UCSD-AML1 (cell line): Measurements from ENCODE around the gene CCNYL1.
"Not testable (repeated sequence)": the region's sequence is repeated elsewhere in the genome, so short reads cannot be mapped to it uniquely, and the experiment has no call there.

Source experiments
- DNase-seq: peaks from one replicate; lab custom pipeline; 2025; ENCODE audit not compliant: unreplicated experiment; lab: John Stamatoyannopoulos, UW

Gene CCNYL1

DNA sequence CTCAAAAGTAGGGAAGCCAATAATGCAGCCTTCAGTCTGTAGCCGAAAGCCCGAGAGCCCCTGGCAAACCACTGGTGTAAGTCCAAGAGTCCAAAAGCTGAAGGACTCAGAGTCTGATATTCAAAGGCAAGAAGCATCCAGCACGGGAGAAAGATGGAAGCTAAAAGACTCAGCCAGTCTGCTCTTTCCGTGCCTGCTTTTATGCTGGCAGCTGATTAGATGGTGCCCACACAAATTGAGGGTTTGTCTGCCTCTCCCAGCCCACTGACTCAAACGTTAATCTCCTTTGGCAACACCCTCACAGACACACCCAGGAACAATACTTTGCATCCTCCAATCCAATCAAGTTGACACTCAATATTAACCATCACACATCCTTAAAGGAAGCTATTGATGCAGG, 14.5 kb upstream of the CCNYL1 start:
- not testable (repeated sequence) for DNase-seq

- no peak for DNase-seq
Observed at GRCh38 chr2:207697411-207697810, 14.0 kb upstream of the CCNYL1 start.

- DNase-seq, result no peak
Observed at GRCh38 chr2:207698301-207698700, 13.1 kb upstream of the CCNYL1 start.

- no peak for DNase-seq
Observed at GRCh38 chr2:207704078-207704477, 7.4 kb upstream of the CCNYL1 start.

DNA sequence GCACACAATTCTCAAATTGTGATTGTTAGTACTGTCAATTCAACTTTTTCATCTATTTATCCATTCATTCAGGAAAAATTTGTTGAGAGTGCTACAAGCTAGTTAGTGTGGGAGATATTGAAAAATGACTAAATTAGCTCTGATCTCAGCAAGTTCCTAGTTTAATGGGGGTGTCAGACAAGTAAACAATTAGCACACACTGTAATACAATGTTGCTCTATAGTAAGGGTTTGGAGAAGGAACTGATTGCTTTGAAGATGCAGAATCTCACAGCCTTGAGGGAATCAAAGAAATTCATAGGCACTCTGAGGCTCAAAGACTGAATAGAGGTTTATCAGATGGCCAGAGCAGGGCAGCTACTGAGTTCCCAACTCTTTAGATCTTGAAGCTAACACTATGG, 6.8 kb upstream of the CCNYL1 start:
- no peak for DNase-seq

DNA sequence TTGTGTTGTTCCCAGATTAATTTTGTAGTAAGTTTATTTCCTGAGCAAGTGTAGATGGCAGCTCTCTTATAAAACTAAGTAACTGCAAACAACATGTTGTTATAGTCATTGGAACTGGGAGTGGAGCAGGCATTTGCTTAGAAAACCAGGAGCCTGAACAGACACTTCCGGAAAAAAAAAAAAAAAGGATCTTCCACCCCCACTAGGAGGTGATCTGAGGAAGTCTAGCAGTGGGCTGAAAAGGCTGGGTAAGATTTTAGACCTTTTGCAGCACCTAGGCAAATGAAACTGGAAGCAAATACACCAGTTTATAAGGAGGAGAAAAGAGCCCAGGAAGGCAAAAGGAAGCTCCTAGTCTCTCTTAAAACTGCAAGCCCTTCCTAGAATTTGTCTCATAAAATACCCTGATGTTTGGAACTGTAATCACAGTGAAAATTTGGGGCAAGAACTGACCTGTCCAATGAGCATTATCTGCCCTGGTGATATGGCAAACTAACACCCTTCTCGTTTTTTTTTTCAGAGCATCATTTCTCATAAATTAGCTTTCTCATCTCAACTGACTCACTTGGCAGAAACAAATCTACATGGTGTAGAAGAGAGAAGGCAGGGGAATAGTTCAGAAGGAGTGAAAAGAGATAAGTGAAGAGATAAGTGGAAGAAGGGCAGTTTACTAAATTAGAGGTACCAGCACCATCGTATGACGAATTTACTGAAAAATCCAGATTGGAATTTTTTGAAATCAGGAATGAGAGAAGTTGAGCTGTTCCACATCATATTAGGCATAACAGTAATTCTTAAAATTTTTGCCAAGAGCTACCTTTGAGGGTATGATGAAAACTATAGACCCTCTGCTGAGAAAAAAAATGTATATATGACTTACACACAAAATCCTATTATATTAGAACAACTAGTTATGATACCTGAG, 4.2 kb upstream of the CCNYL1 start:
- no peak for DNase-seq

DNA sequence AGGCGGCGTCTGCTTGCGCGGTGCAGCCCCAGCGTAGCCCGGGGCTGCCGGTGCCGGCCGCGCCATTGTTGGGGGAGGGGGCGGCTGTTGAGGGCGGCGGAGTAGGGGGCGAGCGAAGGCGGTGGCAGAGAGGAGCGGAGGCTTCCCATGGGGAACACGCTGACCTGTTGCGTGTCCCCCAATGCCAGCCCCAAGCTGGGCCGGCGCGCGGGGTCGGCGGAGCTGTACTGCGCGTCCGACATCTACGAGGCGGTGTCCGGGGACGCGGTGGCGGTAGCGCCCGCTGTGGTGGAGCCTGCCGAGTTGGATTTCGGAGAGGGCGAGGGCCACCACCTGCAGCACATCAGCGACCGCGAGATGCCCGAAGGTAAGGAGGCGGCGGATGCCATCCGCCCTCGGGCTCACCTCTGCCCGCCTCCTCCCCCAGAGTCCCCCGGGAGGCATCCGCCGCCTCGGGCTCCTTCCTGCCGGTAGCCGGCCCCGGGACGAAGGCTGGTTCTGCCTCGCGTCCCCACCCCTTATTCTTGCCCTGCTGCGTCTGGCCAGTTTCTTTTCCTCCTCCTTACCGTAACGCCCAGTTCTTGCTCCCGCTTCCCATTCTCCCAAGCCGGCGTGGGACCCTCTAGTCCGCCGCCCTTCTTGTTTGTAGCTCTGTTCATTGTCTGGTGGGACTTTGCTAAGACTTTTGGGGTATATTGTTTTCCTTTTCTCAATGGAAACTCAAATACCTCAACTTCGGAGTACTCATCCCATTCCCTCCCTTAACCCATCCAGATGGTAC, 500 bp downstream of the CCNYL1 start:
- DNase-seq, result peak; percentile 60

- DNase-seq, result no peak
Observed at GRCh38 chr2:207716056-207716455, 4.6 kb downstream of the CCNYL1 start.

GRCh38 chr2:207718521-207718920, 7.1 kb downstream of the CCNYL1 start:
- no peak for DNase-seq

GRCh38 chr2:207719008-207719407, 7.6 kb downstream of the CCNYL1 start:
- no peak for DNase-seq

DNA sequence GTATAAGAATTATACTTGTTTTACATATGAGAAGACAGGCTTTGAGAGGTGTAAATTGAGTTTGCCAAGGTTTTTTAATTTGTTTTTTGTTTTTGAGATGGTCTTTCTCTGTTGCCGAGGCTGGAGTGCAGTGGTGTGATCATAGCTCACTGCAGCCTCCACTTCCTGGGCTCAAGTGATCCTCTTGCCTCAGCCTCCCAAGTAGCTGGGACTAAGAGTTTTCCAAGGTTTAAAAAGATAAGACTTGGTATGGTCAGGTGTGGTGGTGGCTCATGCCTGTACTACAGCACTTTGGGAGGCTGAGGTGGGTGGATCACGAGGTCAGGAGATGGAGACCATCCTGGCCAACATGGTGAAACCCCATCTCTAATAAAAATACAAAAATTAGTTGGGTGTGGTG, 8.2 kb downstream of the CCNYL1 start:
- not testable (repeated sequence) for DNase-seq

- DNase-seq, result no peak
Observed at GRCh38 chr2:207720517-207721187, 9.2 kb downstream of the CCNYL1 start.

DNA sequence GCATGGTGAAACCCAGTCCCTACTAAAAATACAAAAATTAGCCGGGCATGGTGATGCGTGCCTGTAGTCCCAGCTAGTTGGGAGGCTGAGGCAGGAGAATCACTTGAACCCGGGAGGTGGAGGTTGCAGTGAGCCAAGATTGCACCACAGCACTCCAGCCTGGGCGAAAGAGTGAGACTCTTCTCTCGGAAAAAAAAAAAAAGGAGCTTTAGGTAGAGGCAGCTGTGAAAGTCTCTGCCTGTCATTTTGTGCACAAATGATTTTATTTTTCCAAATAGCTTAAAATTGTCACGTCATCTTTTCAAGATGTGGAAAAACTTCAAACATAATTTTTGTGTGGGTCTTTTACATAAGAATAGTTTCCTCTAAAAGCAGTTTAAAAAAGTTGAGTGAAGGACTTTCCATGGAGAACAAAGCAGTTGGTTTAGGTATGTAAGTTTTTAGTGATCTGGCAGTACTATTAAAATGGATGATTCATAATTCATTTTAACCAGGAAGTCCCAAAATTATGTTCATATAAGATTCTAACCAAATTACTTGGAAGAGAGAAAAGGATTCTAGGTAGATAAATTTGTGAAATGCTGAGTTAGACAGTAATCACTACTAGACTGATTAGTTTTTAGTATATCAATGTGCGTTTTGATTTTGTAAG, 11.5 kb downstream of the CCNYL1 start:
- DNase-seq, result no peak

GRCh38 chr2:207723425-207723787, 12.0 kb downstream of the CCNYL1 start:
- not testable (repeated sequence) for DNase-seq

DNA sequence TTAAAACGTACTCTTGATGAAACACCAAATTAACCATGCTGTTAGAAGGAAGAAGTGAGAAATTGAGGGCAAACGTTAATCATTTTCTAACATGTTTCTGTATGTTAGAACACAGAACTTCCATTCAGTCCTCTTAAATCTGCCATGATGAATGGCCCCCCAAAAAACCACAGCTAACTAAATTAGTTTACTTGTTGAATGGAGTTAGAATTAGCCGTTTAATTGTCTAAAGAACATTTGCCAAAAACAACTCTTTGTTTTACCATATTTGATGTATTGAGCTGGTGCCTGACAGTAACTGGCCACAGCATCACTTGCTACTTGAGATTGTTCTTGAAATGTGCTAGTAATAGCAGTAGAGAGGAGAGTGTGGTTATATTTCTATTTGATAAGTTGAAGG, 12.7 kb downstream of the CCNYL1 start:
- DNase-seq, result no peak

DNA sequence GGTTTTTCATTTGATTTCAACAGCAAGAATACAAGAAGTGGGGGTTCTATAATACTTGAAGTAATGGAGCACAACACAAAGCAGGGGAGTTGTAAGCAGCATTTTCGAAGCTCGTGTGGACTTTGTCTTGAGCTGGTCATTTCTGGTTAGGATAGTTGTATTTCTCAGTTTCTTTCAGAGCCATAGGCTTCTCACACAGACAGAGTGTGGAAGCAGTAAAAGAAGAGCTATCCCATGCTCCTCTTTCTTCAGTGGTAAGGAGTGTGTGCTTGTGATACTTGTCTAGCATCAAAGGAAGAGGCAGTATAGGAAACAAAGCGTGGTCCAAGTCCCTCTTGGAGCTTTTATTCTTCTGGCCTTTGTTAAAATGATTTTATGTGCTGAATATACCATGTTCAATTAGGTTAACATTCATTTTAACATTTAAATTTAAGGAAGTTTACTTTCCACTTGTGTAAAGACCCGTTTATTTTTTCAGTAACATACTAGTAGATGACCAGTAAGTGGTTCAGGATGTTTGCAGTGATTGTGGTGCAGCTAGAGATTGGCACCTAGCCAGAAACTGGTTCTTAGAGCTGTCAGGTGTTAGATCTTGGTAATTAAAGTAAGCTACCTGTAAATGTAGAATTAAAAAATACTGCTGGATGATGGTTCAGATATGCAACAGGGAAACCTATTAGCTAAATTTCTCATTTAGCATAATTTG, 14.6 kb downstream of the CCNYL1 start:
- DNase-seq, result no peak

DNA sequence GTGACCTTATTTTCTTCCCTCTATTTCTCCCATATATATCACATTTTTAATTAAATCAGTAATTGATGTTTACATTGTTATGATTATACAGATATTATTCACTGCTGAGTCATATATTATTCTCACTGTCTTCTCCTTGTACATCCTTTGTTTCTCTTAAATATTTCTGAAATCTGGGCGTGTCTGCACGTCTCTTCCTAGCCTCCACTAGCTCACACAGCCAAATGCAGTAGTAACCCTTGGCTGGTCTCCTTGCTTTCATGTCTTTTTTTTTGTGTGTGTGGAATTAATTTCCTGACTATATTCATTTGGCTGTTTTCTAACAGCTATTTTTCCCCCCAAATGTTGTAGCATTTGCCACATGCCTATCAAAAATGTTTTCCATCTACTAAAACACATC, 15.8 kb downstream of the CCNYL1 start:
- DNase-seq, result no peak

- DNase-seq, result no peak
Observed at GRCh38 chr2:207729465-207729998, 18.1 kb downstream of the CCNYL1 start.

- no peak for DNase-seq
Observed at GRCh38 chr2:207731138-207731537, 19.7 kb downstream of the CCNYL1 start.

GRCh38 chr2:207733597-207734240, 22.3 kb downstream of the CCNYL1 start:
- no peak for DNase-seq
